Hippocampal formation (tissue), 2 donors: ENCODE results near the gene KRTAP10-4.
"Not testable (repeated sequence)": the region's sequence is repeated elsewhere in the genome, so short reads cannot be mapped to it uniquely, and the experiment has no call there.

ENCODE experiments used
- DNase-seq, 2 donors: peaks; one replicate each; lab custom pipeline; 2025; lab: John Stamatoyannopoulos, UW

KRTAP10-4 gene

DNA sequence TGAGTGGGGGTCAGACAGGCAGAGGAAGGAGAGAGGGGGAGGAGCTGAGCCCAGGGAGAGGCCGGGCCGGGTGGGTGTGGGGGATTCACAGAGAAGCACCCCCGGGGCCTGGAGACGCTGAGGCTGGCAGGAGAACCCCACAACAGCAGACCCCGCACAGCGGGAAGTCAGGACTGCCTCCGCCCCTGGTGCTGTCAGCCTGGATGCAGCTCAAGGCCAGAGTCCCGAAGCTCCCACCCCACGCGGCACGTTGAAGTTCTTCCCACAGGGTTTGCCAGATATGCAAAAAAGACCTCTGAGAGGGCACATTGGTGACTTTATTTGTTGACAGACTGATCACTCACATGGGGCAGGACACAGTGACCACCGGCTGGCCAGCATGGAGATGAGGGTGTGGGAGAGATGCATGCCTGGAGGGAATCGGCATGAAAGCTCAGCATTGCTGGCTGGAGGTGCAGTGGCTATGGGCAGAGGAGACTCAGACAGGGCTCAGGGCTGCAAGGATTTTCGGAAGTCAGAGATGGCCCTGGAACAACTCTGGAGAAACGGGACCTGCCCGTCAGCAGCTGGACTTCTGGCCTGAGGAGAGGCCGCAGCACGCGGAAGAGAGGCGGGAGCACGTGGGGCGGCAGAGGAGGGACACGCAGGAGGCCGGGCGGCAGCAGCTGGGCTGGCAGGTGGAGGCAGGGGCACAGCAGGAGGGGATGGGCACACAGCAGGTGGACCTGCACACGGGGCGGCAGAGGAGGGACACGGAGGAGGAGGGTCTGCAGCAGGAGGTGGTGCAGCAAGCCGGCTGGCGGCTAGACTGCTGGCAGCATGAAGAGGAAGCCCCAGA is 15.8 kb upstream of the KRTAP10-4 start:
- DNase-seq, result no peak

DNA sequence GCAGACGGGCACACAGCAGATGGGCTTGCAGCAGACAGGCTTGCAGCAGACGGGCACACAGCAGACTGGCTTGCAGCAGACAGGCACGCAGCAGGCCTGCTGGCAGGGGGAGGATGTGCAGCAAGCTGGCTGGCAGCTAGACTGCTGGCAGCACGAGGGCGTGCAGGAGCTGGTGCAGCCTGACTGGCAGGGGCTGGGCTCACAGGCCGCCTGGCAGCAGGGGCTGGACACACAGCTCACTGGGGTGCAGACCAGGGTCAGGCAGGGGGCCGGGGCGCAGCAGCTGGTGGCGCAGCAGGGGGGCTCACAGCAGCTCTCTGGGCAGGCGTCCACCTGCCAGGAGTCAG is 15.2 kb upstream of the KRTAP10-4 start:
- DNase-seq, result not testable (repeated sequence)

DNA sequence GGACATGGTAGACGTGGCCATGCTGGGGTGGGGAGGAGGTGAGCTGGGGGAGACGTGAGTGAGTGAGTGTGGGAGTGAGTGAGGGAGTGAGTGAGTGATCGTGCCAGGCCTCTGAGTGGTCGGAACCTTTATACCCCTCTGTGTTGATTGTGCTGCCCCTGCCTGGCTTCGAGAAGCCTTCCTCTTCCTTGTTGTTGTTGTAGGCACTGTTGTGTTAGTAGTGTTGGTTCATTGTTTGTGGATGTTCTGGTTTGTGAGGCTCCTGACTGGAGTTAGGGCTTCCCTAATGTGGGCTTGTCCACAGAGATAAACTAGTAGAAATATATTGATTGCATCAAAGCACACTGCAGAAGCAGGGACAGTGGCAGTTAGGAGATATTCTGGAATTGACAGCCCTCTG is 14.8 kb upstream of the KRTAP10-4 start, which contains the start of gene KRTAP10-3:
Gene KRTAP10-3, minus strand, starts transcription at position 101 of the 400 bp plus-strand sequence. Its CDS starts 80 bp downstream, at position 21.
- DNase-seq, result no peak

DNA sequence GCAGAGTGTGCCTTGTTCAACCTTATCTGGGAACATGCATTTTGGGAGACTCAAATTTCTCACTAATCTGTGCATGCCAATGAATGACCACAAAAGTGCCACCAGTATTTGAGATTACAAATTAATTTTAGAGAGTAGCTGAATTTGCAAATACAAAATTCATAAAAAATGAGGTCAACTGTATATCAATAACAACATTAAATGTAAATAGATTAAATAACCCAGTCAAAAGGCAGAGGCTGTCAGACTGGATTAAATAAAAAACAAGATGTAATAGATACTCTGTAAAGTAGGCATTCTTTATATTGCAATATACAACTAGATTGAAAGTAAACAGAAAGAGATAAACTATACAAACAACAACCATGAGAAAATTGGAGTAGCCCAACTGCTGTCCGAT is 9.4 kb upstream of the KRTAP10-4 start:
- DNase-seq, result no peak

DNA sequence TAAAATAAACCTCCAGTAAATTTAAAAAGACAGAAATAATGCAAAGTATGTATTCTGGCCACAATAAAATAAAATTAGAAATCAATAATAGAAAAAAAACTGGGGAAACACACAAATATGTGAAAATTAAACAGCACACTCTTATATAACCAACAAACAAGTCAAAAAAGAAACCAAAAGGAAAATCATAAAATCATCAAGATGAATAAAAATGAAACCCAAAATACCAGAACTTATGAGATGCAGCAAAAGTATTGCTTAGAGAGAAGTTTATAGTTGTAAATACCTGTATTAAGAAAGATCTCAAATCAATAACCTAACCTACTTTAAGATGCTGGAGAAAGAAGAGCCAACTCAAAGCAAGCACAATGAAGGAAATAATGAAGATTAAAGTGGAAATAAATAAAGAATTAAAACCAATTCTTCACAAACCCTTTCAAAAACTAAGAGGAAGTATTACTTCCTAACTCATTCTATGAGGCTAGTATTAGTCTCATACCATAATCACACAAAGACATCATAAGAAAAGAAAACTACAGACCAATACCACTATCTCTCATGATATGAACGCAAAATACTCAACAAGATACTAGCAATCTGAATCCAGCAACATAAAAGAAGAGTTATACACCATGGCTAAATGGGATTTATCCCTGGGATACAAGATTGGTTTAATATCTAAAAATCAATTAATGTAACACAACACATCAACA is 8.5 kb upstream of the KRTAP10-4 start:
- no peak for DNase-seq

DNA sequence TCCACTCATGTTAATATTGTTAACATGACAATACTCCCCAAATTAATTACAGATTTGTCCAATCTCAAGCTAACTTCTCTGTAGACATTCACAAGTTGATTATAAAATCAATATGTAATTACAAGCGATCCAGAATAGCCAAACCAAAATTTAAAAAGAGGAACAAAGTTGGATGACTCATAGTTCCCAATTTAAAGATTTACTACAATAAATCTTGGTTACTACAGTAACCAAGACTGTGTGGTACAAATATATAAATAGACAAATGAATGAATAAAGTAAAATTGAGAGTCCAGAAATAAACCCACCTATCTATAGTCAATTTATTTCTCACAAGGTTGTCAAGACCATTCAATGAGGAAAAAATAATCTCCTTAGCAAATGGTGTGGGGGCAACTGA is 7.1 kb upstream of the KRTAP10-4 start:
- DNase-seq, result no peak

DNA sequence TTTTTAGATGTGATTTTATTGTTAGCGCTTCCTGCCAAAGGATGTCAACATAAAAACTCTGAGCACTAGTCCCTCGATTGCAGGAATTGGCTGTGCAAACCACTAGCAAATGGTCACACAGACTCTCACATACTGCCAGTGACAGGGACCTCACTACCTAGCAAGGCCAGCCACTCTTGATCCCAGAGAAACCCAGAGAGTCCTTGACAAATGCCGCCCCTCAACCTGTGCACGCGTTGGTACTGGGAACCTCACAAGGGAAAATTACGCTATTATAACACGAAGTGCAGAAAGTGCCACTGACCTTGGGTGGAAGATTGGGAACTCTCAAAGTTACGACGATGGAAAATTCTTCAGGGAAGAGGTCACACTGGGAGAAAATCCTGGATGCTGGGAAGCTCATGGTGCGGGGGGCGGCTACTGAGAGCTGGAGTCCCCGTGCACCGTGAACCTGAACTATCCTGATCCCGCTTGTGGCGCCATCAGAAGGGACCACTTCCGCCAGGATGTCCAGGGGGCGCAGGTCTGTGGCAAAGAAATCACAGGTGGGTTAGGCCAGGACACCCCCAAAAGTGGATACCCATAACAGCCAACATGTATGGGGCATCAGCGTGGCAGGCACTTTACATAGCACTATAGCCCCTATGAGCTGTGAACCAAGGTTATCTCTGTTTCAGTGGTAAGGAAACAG is 5.9 kb upstream of the KRTAP10-4 start:
- no peak for DNase-seq

DNA sequence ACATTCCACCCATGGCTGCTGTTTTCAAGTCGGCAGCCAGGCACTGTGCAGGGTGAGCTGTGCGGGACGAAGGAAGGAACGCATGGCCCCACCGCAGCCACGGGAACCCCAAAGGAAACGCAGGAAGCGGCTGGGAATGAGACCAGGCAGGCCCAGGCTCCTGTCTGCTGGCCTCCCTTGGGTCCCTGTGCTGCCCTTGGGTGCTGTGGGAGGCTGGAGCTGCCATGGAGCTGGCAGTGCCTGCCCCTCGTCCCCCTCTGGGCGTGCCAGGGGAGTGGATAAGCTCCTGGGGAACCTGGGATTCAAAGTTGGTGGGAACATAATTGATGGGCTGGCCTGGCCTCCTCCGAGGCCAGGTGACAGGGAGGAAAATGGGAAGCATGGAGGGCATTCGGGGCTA is 5.3 kb upstream of the KRTAP10-4 start:
- no peak for DNase-seq

DNA sequence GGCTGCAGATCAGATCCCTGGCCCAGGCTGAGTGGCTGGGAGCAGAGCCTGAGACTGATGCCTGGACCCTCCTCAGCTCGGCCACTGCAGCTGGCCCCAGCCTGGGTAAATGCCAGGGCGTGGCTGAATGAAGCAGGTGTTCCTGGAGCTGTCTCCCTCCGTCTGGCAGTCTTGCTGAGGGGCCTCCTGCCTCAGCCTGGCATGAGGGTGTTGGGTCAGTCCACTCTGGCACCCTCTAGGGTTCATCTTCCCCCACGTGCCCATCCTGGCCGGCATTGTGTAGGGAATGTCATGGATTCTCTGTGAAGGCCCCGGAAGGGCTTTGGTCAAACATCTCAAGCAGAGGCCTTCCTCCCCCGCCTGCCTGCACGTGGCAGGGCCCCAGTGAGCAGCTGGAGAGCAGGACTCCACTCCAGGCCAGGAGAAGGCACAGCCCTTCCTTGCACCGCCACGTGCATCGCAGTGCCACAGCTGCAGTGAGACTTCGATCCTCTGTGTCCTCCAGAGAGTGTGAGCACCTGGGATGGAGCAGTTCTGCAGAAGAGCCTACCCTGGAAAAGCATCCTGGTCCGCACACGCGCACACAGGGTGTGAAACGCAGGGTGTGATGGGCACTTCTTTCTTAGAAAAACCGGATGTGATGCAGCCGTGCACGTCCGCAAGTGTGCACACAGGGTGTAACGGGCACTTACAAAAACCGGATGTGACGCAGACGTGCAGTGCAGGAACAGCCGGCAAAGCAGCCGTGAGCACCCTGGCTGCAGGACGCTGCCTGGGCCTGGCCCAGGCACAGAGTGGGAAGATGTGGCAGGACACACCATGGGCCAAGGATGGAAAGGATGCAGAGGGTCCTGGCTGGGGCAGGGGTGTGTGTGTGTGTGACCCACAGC is 4.6 kb upstream of the KRTAP10-4 start:
- DNase-seq, result no peak

DNA sequence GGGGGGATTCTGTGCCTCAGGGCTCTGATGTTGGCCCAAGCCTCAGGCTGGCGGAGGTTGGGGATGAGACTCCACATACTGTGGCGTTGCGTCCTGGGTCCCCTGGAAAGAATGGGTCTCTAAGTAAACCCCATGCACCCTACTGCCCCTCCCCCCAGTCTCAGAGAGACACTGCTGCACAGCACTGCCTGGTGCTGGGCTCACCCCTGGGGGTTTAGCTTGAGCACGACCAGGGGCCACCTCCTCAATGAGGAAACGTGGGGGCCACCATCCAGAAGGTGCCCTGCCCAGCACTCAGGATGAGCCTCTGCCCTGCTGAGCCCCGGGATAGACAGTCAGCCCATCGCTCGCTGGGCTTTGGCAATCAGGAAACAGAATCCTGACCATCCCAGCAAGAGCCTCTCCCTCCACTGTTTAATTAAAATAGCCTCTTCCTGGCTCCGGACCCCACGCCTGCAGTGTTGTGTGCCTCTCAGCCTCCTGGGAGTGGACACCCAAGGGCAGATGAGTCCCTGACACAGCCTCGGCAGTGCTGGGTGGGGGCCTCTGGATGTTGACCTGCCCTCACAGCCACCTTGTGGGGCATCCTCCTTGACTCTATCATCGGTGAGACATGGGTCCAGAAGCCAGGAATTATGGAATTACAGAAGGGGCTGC is 3.5 kb upstream of the KRTAP10-4 start:
- no peak for DNase-seq

DNA sequence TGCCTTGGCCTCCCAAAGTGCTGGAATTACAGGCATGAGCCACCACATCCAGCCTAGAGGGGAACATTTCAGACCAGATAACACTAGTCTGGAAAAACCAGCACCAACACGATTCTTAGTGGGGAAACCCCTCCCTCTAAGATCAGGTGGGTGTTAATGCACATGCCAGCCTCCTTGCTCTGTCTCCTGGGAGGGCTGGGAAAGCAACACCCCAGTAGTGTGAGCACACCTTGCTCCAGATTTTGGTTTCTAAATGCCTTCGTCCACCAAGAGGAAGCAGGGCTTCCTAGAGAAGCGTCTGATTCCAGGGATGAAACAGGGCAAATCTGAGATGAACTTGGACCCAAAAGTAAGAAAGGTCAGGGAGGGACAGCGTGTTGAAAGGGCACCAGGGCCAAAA is 2.2 kb upstream of the KRTAP10-4 start:
- no peak for DNase-seq

DNA sequence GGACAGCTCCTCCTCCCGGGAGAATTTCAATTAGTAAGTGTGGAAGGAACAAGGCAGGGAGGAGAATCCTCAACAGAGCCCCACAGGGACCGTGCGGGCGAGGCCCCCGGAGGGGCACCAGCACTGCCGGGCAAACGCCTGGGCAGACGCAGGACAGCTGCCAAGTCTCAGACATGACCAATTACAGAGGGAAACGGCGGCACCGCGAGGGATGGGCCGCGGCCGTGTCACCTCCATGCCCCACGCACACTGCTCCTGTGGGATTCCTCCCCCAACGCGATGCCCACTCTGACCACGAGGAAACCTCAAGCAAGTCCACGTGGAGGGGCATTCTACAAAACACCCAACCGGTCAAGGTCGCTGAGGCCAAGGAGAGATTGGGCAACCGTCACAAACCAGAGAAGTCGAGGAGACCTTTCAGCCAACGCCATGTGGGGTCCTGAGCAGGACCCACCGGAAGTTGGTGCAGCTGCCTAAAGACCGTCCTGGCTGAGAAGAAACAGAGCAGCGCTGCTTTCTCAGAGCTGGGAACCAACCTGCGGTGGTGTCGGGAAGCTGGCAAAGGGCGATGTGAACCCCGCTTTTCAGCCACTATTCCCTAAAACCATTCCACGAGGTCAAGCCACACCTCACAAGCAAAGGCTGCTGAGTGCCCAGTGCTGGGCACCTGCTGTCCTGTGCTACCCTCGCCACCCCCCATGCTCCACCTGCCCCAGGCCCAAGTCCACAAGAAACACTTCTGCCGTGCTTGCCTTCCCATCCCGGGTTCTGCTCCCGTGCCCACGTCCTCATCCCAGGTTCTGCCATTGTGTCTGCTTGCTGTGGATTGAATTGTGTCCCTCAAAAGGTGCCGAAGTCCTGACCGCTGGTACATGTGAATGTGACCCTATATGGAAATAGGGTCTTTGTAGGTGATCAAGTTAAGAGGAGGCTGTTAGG is 1.4 kb upstream of the KRTAP10-4 start:
- DNase-seq, result no peak

DNA sequence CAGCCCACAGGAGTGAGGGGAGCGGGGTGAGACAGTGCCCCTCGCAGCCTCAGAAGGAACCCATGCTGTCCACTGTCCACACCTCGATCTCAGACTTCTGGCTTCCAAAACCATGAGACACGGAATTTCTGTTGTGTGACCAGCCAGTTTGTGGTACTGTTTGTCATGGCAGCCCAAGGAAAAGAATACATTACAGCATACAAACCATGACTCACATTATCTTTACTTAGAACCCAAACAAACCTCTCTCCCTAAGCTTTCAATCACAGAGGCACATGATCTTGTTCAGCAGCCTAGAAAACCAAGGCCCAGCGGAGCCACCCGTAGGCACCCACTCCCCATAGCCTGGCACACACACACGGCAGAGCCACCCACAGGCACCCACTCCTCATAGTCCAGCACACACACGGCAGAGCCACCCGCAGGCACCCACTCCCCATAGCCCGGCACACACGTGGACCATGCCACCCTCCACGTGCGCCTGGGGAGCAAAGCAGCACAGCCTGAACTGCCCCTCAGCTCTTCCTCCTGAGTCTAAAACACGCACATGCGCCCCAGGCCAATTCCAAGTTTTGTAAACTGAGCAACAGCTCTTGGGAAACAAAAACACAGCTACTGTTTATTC is 458 bp upstream of the KRTAP10-4 start:
- no peak for DNase-seq

DNA sequence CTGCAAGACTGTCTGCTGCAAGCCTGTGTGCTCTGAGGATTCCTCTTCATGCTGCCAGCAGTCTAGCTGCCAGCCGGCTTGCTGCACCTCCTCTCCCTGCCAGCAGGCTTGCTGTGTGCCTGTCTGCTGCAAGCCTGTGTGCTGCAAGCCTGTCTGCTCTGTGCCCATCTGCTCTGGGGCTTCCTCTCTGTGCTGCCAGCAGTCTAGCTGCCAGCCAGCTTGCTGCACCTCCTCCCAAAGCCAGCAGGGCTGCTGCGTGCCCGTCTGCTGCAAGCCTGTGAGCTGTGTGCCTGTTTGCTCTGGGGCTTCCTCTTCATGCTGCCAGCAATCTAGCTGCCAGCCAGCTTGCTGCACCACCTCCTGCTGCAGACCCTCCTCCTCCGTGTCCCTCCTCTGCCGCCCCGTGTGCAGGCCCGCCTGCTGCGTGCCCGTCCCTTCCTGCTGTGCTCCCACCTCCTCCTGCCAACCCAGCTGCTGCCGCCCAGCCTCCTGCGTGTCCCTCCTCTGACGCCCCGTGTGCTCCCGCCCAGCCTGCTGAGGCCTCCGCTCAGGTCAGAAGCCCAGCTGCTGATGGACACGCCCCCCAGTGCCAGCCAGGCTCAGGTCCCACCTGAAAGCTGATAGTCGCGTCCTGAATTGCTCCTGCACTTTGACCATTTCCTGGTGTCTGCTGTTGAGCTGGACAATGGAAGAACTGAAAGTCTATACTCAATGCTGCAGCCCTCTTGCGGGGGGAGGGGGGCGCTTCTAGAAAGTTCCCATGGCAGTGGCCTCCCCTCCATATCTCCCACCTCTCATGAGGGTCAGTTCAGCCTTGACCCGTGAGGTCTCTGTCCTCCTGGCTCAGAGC is 1.2 kb downstream of the KRTAP10-4 start:
- DNase-seq, result no peak

DNA sequence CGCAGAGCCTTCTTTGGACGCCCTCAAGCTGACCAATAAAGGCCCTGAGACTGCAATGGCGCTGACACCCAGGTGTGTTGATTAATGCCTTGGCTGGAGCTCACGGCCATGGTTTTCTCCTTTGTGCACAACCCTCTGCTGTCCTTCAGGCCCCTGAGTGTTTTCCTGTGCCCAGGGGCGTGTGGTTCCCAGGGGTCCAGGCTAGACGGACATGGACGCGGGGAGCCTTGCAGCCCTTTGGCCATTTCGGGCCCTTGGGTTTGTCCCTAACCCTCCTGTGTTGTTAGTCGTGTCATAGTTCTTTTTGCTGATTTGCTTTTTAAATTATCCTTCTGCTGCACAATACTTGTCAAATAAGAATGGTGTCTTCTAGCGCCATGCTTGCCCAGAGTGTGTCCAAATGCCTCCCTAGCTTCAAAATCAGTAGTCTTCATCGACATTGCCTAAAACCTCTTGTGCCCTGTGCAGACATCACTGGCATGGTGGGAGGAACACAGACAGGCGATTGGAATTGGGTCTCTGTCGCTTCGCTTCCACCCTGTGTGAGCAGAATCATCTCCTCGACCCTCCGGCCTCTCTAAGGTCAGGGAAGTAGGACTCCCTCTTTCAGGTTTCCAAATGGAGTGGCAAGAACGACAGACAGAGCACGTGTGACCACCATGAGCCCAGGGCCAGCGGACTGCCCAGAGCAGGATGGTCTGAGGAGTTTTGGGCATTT is 1.9 kb downstream of the KRTAP10-4 start:
- DNase-seq, result no peak

DNA sequence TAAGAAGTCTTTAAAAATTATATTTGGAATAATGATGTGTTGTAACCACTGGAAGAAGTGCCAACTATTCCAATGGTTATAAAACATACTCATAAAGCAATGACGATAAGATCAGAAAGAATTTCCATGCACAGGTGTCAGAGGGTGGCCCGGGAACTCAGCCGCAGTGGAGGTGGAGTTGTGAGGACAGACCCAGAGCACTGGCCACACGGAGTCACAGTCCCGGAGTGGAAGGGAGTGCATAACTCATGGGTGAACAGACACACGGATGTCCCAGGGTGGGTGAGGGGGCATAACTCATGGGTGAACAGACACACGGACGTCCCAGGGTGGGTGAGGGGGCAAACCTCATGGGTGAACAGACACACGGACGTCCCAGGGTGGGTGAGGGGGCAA is 2.5 kb downstream of the KRTAP10-4 start:
- DNase-seq, result no peak

DNA sequence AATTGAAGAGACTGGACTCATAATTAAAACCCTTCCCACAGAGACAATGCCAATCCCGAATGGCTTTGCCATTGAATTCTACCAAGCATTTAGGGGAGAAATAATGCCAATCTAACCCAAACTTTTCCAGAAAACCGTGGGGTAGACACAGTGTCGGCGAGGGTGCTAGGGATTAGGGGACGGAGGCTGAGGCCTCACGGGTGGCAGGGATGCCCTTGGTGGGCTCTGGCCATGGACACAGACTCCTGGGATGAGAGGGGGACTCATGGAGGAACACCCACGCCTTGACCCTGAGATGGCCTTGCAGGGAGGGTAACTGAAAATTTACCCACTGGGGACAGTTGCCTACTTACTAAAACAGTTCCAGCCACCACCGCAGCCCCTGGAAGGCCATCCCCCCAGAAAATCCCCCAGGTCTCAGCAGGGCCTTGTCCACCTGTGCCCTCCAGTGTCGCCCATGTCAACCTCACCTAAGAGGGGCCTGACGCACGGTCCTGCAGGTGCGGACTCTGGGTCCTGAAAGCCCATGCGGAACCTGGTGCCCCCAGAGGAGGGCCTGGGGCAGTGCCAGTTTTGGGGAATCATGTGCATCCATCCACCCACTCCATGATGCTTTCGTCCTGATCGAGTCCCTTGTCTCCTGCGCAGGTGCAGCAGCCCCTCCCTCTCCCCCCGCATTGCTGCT is 5.0 kb downstream of the KRTAP10-4 start:
- no peak for DNase-seq
